ENCODE data around the gene BRAP.
"Not testable (repeated sequence)": the region's sequence is repeated elsewhere in the genome, so short reads cannot be mapped to it uniquely, and the experiment has no call there.

BRAP gene

DNA sequence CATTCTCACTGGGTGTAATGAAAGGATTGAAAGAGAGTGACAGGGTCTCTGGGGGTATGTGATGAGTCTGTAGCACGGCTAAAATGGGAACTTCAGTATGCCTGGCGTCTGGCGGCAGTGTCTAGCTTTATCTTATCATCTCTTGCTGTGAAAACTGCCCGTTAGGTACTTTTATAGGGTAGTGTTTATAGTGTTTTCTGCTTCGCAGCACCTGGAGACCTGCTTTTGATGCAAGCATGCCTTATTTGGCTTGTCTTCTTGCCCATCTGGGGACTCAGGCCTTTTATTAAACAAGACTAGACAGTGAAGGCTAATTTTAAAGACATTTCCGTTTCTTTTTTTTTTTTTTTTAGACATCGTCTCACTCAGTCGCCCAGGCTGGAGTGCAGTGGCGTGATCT is 44.7 kb upstream of the BRAP start:
- DNase-seq, result no peak
- Histone ChIP-seq H3F3A (ENCODE audit: insufficient read depth, low read length) (no peaks in the 10 kb centered on the region), H2AFZ (ENCODE audit: low read length) (no peak overlapping the region), H3K36me3 (replicated peaks; ENCODE audit: insufficient read depth, low read length) (no peaks in the 10 kb centered on the region), H3K9me2 (replicated peaks; ENCODE audit: insufficient read depth, low read length) (no peaks in the 10 kb centered on the region), H3K27ac (ENCODE audit: low read length) (no peak overlapping the region), H3K27me3 (replicated peaks; ENCODE audit: insufficient read depth, low read length) (no peaks in the 10 kb centered on the region), H3K4me3 (ENCODE audit: low read length) (no peak overlapping the region), H3K4me2 (ENCODE audit: low read depth, low read length) (no peak overlapping the region), H3K4me1 (ENCODE audit: low read length) (no peaks in the 10 kb centered on the region), H3K9ac (ENCODE audit: low read length) (no peak overlapping the region), H4K20me1 (ENCODE audit: insufficient read depth, low read length) (no peaks in the 10 kb centered on the region), H3K79me2 (ENCODE audit: low read length) (no peaks in the 10 kb centered on the region), H3K9me3 (replicated peaks; ENCODE audit: insufficient read depth, low read length) (no peaks in the 10 kb centered on the region)
- TF ChIP-seq EZH2 (optimal IDR thresholded peaks at IDR 0.05; ENCODE audit: low read depth, low read length) (no peak), EZH2phosphoT487 (IDR thresholded peaks at IDR 0.05; ENCODE audit: low read length) (no peak)
- TF ChIP-seq, protein P1, sequence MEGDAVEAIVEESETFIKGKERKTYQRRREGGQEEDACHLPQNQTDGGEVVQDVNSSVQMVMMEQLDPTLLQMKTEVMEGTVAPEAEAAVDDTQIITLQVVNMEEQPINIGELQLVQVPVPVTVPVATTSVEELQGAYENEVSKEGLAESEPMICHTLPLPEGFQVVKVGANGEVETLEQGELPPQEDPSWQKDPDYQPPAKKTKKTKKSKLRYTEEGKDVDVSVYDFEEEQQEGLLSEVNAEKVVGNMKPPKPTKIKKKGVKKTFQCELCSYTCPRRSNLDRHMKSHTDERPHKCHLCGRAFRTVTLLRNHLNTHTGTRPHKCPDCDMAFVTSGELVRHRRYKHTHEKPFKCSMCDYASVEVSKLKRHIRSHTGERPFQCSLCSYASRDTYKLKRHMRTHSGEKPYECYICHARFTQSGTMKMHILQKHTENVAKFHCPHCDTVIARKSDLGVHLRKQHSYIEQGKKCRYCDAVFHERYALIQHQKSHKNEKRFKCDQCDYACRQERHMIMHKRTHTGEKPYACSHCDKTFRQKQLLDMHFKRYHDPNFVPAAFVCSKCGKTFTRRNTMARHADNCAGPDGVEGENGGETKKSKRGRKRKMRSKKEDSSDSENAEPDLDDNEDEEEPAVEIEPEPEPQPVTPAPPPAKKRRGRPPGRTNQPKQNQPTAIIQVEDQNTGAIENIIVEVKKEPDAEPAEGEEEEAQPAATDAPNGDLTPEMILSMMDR (IDR thresholded peaks at IDR 0.05; ENCODE audit: low read length), result no peak

DNA sequence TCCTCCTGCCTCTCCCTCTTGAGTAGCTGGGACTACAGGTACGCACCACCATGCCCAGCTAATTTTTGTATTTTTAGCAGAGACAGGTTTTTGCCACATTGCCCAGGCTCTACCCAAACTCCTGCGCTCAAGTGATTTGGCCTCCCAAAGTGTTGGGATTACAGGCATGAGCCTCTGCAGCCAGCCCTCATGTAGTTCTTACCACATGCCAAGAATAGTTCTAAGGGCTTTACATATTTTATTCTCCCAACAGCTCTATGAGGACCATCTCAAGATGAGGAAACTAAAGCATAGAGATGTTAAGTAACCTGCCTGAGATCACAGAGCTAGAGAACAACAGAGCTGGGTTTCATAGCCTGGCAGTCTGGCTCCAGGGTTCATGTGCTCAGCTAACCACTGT is 43.0 kb upstream of the BRAP start:
- H4K20me1 ChIP-seq (ENCODE audit: insufficient read depth, low read length), result no peaks in the 10 kb centered on the region
- DNase-seq, result no peak
- no peak overlapping the region for H3K27ac ChIP-seq (ENCODE audit: low read length)
- no peak overlapping the region for H3K4me3 ChIP-seq (ENCODE audit: low read length)
- H3K36me3 ChIP-seq (replicated peaks; ENCODE audit: insufficient read depth, low read length), result no peaks in the 10 kb centered on the region
- no peaks in the 10 kb centered on the region for H3K79me2 ChIP-seq (ENCODE audit: low read length)
- H3K9me3 ChIP-seq (replicated peaks; ENCODE audit: insufficient read depth, low read length), result no peaks in the 10 kb centered on the region
- no peaks in the 10 kb centered on the region for H3K27me3 ChIP-seq (replicated peaks; ENCODE audit: insufficient read depth, low read length)
- H3K9ac ChIP-seq (ENCODE audit: low read length), result no peak overlapping the region
- no peaks in the 10 kb centered on the region for H3K9me2 ChIP-seq (replicated peaks; ENCODE audit: insufficient read depth, low read length)
- TF ChIP-seq EZH2phosphoT487 (IDR thresholded peaks at IDR 0.05; ENCODE audit: low read length), result no peak
- TF ChIP-seq, protein P1 (IDR thresholded peaks at IDR 0.05; ENCODE audit: low read length), result no peak
- TF ChIP-seq EZH2 (optimal IDR thresholded peaks at IDR 0.05; ENCODE audit: low read depth, low read length), result no peak
- H3F3A ChIP-seq (ENCODE audit: insufficient read depth, low read length), result no peaks in the 10 kb centered on the region
- H3K4me1 ChIP-seq (ENCODE audit: low read length), result no peaks in the 10 kb centered on the region
- no peak overlapping the region for H3K4me2 ChIP-seq (ENCODE audit: low read depth, low read length)
- no peak overlapping the region for H2AFZ ChIP-seq (ENCODE audit: low read length)

DNA sequence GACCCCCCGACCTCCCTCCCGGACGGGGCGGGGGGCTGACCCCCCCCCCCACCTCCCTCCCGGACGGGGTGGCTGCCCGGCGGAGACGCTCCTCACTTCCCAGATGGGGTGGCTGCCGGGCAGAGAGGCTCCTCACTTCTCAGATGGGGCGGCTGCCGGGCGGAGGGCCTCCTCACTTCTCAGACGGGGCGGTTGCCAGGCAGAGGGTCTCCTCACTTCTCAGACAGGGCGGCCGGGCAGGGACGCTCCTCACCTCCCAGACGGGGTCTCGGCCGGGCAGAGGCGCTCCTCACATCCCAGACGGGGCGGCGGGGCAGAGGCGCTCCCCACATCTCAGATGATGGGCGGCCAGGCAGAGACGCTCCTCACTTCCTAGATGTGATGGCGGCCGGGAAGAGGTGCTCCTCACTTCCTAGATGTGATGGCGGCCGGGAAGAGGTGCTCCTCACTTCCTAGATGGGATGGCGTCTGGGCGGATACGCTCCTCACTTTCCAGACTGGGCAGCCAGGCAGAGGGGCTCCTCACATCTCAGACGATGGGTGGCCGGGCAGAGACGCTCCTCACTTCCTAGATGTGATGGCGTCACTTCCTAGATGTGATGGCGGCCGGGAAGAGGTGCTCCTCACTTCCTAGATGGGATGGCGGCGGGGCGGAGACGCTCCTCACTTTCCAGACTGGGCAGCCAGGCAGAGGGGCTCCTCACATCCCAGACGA is 38.0 kb upstream of the BRAP start:
- not testable (repeated sequence) for H4K20me1 ChIP-seq (ENCODE audit: insufficient read depth, low read length); H3K79me2 ChIP-seq (ENCODE audit: low read length); H3K4me2 ChIP-seq (ENCODE audit: low read depth, low read length); DNase-seq; H3K9me3 ChIP-seq (replicated peaks; ENCODE audit: insufficient read depth, low read length); H3F3A ChIP-seq (ENCODE audit: insufficient read depth, low read length); H3K4me3 ChIP-seq (ENCODE audit: low read length); H3K27me3 ChIP-seq (replicated peaks; ENCODE audit: insufficient read depth, low read length); H3K4me1 ChIP-seq (ENCODE audit: low read length); H2AFZ ChIP-seq (ENCODE audit: low read length); H3K9me2 ChIP-seq (replicated peaks; ENCODE audit: insufficient read depth, low read length); H3K9ac ChIP-seq (ENCODE audit: low read length); H3K27ac ChIP-seq (ENCODE audit: low read length); H3K36me3 ChIP-seq (replicated peaks; ENCODE audit: insufficient read depth, low read length)

DNA sequence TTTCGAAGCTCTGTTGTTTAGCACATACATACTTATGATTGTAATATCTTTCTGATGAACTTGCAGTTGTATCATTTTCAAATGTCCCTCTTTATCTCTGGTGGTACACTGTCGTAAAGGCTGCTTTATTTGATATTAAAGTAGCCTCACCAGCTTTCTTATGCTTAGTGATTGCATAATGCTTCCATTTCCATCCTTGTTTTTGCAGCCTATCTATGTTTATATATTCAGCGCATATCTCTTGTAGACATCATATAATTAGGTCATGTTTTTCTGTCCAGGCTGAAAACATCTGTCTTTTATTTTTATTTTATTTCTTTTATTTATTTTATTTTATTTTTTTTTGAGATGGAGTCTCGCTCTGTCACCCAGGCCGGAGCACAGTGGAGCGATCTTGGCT is 34.7 kb upstream of the BRAP start:
- DNase-seq, result no peak
- no peak overlapping the region for H3K4me2 ChIP-seq (ENCODE audit: low read depth, low read length)

DNA sequence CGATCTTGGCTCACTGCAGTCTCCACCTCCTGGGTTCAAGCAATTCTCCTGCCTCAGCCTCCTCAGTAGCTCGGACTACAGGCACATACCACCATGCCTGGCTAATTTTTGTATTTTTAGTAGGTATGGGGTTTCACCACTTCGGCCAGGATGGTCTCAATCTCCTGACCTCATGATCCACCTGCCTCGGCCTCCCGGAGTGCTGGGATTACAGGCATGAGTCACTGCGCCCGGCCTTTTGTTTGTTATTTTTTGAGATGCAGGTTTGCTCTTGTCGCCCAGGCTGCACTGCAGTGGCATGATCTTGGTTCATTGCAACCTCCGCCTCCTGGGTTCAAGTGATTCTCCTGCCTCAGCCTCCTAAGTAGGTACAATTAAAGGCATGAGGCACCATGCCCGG is 33.6 kb upstream of the BRAP start:
- H3K79me2 ChIP-seq (ENCODE audit: low read length); H2AFZ ChIP-seq (ENCODE audit: low read length); H3K36me3 ChIP-seq (replicated peaks; ENCODE audit: insufficient read depth, low read length); H3K9ac ChIP-seq (ENCODE audit: low read length); H3F3A ChIP-seq (ENCODE audit: insufficient read depth, low read length); DNase-seq; H3K9me3 ChIP-seq (replicated peaks; ENCODE audit: insufficient read depth, low read length); H3K27me3 ChIP-seq (replicated peaks; ENCODE audit: insufficient read depth, low read length); H3K4me3 ChIP-seq (ENCODE audit: low read length); H4K20me1 ChIP-seq (ENCODE audit: insufficient read depth, low read length); H3K4me2 ChIP-seq (ENCODE audit: low read depth, low read length); H3K4me1 ChIP-seq (ENCODE audit: low read length); H3K27ac ChIP-seq (ENCODE audit: low read length); H3K9me2 ChIP-seq (replicated peaks; ENCODE audit: insufficient read depth, low read length): not testable (repeated sequence)

More for the DNA sequence above, 34.7 kb upstream of the BRAP start:
- no peaks in the 10 kb centered on the region for H3F3A ChIP-seq (ENCODE audit: insufficient read depth, low read length)
- no peak overlapping the region for H3K9ac ChIP-seq (ENCODE audit: low read length)
- H2AFZ ChIP-seq (ENCODE audit: low read length), result no peak overlapping the region
- no peak overlapping the region for H3K4me3 ChIP-seq (ENCODE audit: low read length)
- H3K9me3 ChIP-seq (replicated peaks; ENCODE audit: insufficient read depth, low read length), result no peaks in the 10 kb centered on the region
- no peak overlapping the region for H3K27ac ChIP-seq (ENCODE audit: low read length)
- TF ChIP-seq, protein P1 (IDR thresholded peaks at IDR 0.05; ENCODE audit: low read length), result no peak
- TF ChIP-seq EZH2 (optimal IDR thresholded peaks at IDR 0.05; ENCODE audit: low read depth, low read length) (no peak), EZH2phosphoT487 (IDR thresholded peaks at IDR 0.05; ENCODE audit: low read length) (no peak)
- no peaks in the 10 kb centered on the region for H3K4me1 ChIP-seq (ENCODE audit: low read length)
- H3K27me3 ChIP-seq (replicated peaks; ENCODE audit: insufficient read depth, low read length), result no peaks in the 10 kb centered on the region
- H4K20me1 ChIP-seq (ENCODE audit: insufficient read depth, low read length), result no peaks in the 10 kb centered on the region
- H3K79me2 ChIP-seq (ENCODE audit: low read length), result no peaks in the 10 kb centered on the region
- H3K36me3 ChIP-seq (replicated peaks; ENCODE audit: insufficient read depth, low read length), result no peaks in the 10 kb centered on the region
- H3K9me2 ChIP-seq (replicated peaks; ENCODE audit: insufficient read depth, low read length), result no peaks in the 10 kb centered on the region
